Neural progenitor cell (in vitro differentiated cells): ENCODE measurements around the gene C2orf49.

Experiments used
- EZH2 ChIP-seq: fragments of 200-600 bp; sonication (generic); IDR thresholded peaks from 2 replicates; pipeline ENCODE4 v1.6.1; 2017; ENCODE audit warnings: antibody characterized with exemption, mild to moderate bottlenecking, moderate library complexity
- TF ChIP-seq, protein P1 (sequence below): fragments of 200-600 bp; sonication (generic); IDR thresholded peaks from 2 replicates; pipeline ENCODE4 v1.5.1; 2017; ENCODE audit warnings: antibody characterized with exemption, mild to moderate bottlenecking

GRCh38 chr2:105398336-105399206, 61.2 kb downstream of the C2orf49 start, which contains the start of gene FHL2:
- TF ChIP-seq, protein P1, sequence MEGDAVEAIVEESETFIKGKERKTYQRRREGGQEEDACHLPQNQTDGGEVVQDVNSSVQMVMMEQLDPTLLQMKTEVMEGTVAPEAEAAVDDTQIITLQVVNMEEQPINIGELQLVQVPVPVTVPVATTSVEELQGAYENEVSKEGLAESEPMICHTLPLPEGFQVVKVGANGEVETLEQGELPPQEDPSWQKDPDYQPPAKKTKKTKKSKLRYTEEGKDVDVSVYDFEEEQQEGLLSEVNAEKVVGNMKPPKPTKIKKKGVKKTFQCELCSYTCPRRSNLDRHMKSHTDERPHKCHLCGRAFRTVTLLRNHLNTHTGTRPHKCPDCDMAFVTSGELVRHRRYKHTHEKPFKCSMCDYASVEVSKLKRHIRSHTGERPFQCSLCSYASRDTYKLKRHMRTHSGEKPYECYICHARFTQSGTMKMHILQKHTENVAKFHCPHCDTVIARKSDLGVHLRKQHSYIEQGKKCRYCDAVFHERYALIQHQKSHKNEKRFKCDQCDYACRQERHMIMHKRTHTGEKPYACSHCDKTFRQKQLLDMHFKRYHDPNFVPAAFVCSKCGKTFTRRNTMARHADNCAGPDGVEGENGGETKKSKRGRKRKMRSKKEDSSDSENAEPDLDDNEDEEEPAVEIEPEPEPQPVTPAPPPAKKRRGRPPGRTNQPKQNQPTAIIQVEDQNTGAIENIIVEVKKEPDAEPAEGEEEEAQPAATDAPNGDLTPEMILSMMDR: peak; percentile 59
- TF ChIP-seq EZH2: no peak
